HG02759 (cell line): Measurements from ENCODE around the gene CCN2.
A peak's percentile ranks its signal among the peaks of the same experiment; 100 is the strongest.

ENCODE experiments used
- ATAC-seq: cut with Tn5 transposase; IDR thresholded peaks from one replicate; pipeline ENCODE4 v1.9.1; 2021; ENCODE audit warnings: mild to moderate bottlenecking, moderate library complexity; ENCODE audit not compliant: unreplicated experiment

CCN2 gene, protein sequence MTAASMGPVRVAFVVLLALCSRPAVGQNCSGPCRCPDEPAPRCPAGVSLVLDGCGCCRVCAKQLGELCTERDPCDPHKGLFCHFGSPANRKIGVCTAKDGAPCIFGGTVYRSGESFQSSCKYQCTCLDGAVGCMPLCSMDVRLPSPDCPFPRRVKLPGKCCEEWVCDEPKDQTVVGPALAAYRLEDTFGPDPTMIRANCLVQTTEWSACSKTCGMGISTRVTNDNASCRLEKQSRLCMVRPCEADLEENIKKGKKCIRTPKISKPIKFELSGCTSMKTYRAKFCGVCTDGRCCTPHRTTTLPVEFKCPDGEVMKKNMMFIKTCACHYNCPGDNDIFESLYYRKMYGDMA

DNA sequence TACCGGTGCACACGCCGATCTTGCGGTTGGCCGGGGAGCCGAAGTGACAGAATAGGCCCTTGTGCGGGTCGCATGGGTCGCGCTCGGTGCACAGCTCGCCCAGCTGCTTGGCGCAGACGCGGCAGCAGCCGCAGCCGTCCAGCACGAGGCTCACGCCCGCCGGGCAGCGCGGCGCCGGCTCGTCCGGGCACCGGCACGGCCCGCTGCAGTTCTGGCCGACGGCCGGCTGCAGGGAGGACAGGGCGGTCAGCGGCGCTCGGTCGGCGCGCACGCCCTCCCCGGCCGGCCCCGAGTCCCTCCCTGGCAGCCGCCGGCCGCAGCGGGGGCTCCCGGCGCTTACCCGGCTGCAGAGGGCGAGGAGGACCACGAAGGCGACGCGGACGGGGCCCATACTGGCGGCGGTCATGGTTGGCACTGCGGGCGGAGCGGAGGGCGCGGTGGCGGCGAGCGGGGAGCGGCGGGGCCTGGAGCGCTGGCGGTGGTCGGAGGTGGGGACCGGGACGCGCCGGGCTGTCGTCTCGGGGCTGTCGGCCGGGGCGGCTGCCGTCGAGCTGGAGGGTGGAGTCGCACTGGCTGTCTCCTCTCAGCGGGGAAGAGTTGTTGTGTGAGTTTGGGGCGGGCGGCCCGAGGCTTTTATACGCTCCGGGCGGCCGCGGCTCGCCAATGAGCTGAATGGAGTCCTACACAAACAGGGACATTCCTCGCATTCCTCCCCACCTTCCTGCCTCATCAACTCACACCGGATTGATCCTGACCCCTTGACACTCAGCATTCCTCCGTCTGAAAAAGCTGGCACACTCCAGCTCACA is at the start of gene CCN2:
Gene CCN2 (minus strand): TSS at position 606 of the 809 bp plus-strand sequence. CDS start 200 bp downstream, at position 406.
- peak; percentile 41 for ATAC-seq

DNA sequence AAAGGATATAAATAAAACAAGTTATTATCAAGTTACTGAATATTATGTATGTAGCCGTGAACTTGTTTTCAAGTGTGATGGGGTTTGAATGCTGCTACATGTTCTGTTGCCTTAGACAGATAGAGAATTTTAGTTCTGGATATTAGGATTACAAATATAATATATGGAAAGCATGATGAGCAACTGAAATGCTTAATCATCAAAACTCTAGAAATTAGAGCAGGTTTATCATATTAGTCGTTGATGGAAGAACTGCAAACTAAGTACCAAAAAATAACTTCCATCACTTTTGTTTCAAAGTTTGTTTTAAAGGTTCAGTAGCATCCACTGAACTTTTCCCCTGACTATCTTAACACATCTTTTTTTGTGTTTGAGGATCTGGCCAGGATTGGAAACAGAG is 49.1 kb upstream of the CCN2 start:
- no peak for ATAC-seq

DNA sequence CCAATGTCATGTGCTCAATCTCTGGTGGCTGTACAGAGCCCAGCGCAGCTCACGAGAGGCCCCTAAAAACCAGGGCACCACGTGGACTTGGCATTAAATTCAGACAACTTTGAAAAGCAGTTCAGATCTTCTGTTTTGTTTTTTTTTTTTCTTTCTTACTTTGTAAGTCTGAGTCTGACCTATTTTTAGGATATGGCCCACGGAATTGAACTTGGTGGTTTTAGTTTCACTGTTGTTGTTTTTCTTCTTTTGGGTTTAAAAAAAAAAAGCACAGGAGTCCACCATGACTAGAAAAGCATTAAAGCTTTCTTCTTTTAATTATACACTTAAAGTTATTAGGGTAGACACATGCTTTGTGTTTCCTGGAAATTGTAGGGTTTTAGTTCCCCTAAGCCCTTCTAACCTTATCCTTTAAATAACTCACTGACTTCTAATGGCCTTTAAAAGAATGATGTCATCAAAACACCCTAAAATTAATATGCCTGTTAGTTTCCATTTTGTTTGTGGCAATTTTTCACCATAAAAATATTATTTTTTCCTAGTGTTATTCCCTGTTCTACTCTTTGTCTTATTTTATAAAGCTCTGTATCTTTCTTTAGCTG is 48.5 kb upstream of the CCN2 start:
- ATAC-seq, result no peak

DNA sequence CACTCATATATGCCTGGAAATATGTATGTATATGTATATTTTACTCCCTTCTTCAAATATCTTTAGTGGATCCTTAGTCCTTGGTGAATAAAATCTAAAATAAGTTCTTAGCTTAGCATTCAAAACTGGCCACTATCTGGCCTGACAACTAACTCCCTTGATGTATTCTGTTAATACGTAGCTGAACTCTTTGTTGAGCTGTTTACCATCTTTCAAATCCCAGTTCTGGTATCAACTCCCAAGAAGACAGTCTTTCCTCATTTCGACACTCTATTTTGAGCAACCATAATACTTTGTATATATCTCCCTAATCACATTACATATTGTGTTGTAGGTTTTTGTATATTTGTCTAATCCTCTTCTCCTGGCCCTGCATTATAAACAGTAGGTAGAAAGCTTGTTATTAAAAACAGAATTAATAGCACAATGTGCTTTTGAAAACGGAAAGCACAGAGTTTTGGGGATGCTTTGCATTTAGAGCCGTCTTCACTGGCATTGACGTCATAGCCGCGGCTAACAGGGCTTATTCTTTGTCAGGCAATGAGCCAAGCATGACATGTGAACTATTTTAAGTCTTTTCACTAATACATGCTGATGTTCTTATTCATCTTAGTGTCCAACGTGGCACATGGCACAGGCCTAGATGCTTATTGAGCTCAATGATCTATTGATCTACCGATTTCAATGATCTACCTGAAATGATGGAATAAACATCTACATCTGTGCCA is 47.2 kb upstream of the CCN2 start:
- no peak for ATAC-seq

DNA sequence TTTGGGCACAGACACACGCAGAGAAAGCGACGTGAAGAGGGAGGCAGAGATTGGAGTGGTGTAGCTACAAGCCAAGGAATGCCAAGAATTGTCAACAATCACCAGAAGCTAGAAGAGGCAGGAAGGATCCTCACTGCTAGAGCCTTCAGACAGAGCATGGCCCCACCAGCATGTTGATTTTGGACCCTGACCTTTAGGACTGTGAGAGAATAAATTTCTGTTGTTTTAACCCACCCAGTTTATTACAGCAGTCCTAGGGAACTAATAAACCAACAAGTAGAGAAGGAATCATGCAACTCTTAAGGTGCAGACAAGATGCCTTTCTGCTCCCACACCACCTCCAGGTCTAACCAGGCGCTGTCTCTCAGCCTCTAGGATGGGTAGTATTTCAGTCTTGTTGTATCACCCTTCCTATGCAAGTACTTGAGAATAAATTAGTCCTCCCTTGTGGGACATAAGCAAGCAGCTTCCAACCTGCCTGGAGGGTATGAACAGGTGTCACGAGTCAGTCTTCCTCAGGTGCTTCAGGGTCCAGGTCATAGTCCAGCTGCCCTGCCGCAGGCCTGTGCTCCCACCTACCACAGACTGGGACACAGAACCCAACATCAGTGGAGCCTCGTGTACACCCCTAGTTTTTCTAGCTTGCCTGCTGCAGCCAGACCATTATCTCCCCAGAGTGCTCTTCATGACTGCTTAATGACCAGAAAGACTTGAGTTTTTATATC is 46.4 kb upstream of the CCN2 start:
- no peak for ATAC-seq

DNA sequence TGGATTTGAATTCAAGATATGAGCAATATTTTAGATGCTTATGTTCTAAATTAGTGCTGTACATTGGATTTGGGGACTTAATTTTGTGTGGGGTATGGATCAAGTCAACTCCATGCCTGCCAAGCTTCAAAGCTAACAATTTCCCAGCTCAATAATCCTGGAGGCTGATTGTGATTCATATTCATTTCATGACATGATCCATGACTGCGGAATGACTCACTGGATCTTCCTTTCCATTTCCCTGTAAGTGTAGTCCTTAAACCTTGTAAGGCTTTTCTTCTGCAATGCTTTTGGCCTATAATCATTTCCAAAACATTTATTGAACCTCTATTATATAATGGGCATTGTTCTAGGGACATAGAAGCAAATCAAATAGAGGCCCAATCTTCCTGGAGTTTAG is 44.7 kb upstream of the CCN2 start:
- no peak for ATAC-seq

DNA sequence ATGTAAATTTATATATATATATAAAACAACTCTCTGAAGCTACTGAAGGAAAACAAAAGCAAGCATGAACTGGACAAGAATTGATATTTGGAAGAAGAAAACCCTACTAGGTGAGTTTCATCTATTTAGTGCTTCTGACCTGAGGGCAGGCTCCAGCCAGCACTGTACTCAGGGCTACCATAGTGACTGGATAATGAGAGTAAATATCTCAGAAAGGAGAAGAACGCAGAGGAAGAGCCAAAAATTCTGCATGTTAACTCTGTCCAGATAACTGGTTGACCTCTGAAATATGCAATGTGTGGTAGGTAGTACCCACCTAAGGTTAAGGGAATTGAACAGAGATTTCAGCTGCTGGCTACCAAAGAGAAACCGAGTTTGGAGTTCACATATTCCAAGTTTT is 41.4 kb upstream of the CCN2 start:
- no peak for ATAC-seq

DNA sequence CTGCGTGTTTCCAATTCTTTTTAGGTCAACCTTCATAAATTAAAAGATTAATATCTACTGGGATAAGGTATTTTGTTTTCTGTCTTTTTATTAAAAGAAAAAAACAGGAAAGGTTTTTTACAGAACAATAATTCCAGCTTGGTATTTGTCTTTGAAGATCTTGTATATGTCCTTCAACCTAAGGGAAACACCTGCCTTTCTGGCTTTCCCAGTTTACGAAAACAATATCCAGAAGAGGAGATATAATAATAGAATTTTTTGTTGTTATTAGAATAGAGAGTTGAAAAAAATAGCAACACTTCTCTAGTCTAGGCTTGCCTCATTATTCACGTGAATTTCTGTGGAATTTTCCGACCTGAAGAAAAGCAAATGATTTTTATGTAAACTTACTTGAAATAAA is 37.9 kb upstream of the CCN2 start:
- ATAC-seq, result no peak

DNA sequence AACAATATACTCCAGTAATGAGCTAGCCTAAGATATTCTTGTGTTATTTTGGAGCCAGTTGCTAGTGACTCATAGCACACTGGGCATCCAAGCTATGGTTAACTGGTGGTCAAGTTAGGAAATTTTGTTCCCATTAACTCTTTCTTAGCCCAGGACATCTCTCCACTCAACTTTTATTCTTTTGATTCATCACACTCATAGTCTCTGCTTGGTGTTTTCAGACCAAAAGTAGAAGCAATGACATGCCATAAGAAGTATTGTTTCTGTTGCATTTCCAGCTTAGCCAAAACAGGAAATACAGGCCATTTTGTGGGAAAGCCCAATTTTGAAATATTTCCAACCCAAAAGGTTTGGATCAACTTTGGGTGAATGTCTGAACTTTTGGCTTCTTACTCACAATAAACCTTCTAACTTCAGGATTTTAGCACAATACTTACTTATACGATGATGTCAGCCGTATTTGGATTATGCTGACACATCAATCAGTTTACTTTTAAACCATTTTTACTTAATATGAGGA is 31.6 kb upstream of the CCN2 start:
- ATAC-seq, result no peak

DNA sequence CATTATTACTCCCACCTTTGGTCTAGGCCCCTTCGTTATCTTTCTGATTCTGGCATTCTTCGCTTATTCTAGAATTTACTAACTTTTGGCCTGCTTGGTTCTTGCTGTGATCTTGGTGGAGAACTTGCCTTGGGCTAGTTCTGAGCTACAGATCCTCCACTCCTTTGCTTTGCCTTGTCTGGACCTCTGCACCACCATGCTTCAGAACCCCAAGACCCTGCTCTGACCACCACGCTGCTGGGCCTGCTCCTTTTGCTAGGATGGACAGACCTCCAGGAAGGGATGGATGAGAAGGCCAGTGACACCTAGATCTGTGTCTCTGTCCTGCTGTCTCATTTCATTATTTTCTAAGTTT is 30.4 kb upstream of the CCN2 start:
- no peak for ATAC-seq

DNA sequence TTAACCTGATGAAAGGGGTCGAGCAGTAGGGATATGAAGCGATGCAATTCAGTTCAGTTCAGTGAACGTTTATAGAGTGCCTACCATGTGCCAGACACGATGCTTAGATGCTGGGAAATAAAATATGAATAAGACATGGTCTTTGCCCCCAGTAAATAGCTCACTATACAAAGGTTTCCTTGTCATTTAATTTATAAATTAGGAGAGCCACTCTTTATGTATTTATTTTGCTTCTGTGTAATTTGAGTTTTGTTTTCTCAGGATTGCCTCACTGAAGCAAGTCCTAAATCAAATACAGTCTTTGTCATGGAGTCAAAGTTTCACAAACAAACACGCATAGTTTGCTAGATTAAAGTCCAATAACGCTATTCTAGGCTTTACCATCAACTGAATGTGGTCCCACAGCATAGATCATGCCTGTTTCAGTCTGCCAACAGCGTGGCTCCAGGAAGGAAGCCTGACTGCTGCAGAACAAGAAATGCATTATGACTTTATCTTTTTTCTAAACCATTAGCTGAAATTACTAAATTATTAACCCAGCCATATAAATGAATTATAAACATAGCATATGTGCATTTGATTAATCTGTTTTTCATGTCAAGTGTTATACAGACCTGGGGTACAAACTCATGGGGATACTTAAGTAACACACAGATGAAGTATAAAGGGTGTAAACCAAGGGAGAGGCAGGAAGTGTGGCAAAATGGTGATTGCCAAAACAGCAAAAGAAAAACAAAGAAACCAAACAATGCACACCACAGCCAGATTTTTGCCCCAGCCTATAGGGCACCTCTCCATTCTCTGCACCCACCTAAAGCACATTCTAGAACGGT is 29.8 kb upstream of the CCN2 start:
- no peak for ATAC-seq

DNA sequence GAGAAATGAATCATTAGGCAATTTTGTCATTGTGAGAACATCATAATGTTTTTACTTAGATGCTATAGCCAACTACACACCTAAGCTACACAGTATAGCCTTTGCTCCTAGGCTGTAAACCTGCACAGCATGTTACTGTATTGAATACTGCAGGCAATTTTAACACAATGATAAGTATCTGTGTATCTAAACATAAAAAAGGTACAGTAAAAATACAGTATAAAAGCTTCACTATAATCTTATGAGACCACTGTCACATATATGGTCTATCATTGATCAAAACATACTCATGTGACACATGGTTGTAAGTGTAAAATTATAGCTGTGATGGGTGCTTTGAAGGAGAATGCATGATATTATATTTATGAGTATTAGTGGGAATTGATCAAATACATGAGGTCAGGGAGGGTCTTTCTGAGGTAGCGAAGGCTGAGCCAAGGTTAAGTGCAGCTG is 29.2 kb upstream of the CCN2 start:
- ATAC-seq, result no peak

DNA sequence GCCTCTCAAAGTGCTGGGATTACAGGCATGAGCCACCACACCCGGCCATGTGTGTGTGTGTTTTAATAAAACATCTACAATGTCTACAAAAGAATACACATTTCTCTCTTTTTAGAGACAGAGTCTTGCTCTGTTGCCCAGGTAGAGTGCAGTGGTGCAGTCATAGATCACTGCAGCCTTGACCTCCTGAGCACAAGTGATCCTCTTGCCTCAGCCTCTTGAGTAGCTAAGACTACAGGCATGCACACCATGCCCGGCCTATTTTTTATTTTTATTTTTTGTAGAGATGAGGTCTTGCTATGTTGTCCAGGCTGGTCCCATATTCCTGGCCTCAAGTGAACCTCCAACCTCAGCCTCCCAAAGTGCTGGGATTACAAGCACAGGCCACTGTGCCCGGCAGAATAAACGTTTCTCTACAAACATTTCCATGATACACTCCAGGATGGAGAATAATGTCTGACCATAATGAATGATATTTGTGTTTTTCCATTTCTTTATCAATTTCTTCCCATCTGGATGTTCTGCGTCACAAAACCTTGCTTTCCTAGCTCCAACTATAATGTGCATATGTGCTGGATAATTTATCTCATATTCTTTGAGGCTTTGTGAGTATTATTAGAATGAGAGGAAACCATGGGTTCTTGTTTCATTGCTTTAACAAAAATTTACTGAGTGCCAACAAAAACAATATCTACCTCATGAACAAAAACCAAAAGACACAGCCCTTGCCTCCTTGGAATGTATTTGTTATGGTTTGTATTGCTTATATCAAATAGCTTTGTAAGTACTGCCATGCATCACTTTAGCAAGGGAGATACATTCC is 28.6 kb upstream of the CCN2 start:
- ATAC-seq, result no peak

DNA sequence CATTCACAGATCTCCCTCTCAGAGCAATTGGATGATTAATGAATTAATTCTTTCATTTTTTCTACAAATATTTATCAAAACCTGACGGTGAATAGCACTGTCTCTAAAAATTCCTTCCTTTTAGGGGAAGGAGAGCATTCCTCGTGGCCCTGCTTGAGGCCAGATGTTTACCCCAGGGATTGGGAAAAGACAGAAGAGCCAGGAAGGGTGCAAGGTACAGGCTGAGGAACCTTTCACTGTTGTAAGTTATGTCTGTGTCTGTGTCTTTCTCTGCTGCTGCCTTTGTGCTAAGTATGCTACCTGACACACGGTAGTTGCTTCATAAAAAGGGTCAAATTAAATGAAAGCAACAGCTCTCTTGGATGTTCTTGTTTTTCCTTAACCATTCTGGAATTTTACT is 27.4 kb upstream of the CCN2 start:
- no peak for ATAC-seq

DNA sequence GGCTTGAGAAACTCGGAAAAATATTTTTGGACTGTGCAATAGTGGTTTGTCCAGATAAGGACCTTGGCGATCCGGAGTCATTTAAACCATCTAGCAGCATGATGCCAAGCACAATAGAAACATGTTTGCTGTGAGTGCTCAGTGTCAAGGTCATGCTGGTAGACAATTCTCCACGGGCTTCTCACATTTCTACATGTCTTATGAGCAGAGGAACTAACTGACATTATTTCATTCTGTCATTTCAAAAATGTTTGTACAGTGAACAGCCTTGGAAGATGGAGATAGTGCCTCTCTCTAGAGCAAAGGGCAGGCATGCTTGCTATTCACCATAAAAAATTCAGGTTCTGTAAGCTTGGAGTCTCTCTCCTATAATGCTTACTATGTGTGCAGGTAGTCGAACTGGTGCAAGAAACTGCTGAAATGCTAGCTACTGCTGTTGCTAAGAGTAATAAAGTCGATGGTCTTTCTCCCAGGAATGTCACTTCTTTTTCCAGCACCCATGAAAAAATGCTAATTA is 25.4 kb upstream of the CCN2 start:
- ATAC-seq, result no peak

DNA sequence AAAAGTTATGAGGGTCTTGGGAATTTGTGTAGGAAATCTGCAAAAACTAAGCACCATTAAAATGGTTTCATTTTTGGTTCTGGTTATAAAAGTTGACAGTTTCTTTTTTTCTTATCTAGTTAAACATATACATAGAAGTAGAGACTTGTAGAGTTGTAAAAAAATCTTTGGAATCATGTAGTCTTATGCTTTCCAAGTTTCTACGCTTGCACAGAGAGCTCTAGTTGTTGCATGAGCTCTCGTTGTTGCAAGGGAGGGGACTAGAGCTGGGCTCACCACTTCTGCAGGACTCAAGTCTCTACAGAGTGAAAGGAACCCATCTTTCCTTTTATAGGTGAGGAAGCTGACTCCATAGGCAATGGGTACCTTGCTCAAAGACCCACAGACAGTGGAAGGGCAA is 21.6 kb upstream of the CCN2 start:
- no peak for ATAC-seq

DNA sequence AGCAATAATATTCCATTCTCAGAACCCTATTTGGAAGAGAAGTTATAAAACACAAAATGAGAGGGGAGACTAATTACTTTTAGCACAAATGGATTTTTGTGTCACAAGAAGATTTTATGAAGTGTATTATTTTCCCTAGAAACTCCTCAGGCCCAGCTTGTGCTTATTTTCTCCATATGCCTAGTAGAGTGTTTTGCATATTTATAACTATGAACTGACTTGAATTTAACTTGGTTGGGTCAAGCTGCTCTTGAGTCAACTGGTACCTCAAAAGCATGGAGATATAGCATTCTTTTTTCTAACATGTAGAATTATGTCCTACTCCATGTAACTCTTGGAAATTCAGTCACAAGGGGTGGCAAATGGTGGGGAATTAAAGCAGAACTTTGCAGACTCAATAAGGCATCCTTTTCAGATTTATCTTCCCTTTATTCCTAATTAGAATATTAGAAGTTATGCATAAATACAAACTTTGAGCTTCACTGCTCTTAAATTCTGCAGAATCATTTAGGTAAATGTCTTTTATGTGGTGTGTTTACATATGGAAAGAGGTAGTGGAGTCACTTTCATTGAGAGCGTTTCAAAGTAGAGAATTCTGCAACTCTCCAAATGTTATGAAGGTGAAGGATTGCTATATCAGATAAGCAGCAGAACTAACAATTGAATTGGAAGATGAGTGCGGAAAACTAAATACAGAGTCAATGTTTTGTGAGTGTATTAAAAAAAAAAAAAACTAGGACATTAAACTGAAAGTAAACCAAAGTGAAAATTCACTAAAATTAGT is 19.1 kb upstream of the CCN2 start:
- ATAC-seq, result no peak

DNA sequence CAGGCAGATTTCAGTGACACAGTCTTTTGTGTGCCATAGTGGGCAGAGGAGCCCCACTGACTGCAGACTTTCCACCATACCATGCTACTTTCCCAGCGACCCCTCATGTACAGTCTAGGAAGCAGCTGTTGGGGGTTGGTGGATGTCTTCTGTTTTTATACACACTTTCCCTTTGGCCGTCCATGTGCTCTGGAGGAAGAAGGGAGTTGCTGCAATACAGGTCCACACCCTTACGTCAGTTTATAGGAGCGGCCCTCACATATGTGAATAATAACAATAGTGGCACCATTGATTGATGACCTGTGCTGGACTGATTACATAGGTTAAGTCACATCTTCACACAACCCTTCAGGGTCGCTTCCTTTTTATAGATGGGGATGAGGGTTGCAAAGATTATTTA is 17.5 kb upstream of the CCN2 start:
- ATAC-seq, result no peak
